GM12892 (cell line): ENCODE measurements around the gene CIT.

Source experiments
- POLR2A ChIP-seq: IDR thresholded peaks from 2 replicates; pipeline ENCODE4 v1.6.1; 2011; ENCODE audit warnings: low read depth, low read length, control low read depth
- POLR2AphosphoS5 ChIP-seq: IDR thresholded peaks from 2 replicates; pipeline ENCODE4 v1.6.1; 2011; ENCODE audit warnings: low read depth, low read length, control low read depth

DNA sequence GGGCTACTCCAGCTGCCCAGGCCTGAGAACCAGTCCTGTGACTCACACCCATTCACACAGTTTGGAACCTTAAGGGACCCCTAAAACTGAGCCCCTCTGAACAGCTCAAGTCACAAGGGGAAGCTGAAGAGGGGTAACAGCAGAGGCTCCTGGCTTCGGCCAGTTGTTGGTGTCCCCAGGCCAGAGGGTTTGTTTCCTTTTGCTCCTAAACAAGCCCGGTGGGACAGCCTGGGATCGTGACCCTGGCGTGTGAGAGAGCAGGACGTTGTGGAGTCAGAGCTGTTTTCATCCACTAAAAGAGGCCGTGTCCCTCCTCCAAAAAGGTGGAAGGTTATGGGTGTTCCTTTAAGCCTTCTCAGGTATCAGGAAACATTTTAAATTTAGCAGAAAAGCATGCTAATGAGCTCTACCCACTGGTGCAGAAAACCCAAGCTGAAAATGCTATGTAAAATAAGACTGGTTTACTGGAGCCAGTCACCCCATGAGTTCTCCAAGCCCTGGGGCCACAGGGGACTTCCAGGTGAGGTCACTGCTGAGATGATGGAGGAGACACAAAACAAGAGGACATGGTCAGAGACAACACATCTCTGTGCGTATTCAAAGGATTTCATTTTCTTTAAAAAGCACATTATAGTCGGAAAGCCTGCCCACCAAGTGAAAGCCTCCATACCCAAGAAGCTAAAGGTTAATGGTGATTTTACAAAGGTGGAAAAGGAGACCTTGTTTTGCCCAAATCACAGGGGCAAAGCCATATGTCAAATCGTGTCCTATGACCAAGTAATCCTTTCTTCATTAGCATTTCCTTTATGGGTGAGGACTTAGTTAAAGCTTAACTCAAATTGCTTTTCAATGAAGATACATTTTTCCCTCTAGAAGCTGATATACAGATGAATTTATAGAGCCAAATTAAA lies 195.1 kb downstream of the CIT start:
- TF ChIP-seq POLR2A (0 out of 2 replicates have a peak, but pooled peaks have one; percentile 33), POLR2AphosphoS5 (no peak; the same call in 1 of the 2 replicates)
